ENCODE results near the gene SYCP3.

Gene SYCP3

GRCh38 chr12:101780599-101780998, 41.3 kb upstream of the SYCP3 start:
- DNase-seq (ENCODE audit: low read depth): no peak
- no peak for TF ChIP-seq CTCF (conservative IDR thresholded peaks at IDR 0.05; ENCODE audit: low read length)
- no peak overlapping the region for H3K4me3 ChIP-seq (ENCODE audit: low read length)

GRCh38 chr12:101779626-101780025, 40.4 kb upstream of the SYCP3 start:
- DNase-seq (ENCODE audit: low read depth): no peak
- H3K4me3 ChIP-seq (ENCODE audit: low read length): no peak overlapping the region
- no peak for TF ChIP-seq CTCF (conservative IDR thresholded peaks at IDR 0.05; ENCODE audit: low read length)

GRCh38 chr12:101779200-101779599, 39.9 kb upstream of the SYCP3 start:
- no peak for DNase-seq (ENCODE audit: low read depth)
- no peak for TF ChIP-seq CTCF (conservative IDR thresholded peaks at IDR 0.05; ENCODE audit: low read length)
- H3K4me3 ChIP-seq (ENCODE audit: low read length): no peak overlapping the region

- DNase-seq (ENCODE audit: low read depth): no peak
- no peak overlapping the region for H3K4me3 ChIP-seq (ENCODE audit: low read length)
- TF ChIP-seq CTCF (conservative IDR thresholded peaks at IDR 0.05; ENCODE audit: low read length): no peak
Observed at GRCh38 chr12:101777978-101778377, 38.7 kb upstream of the SYCP3 start.

GRCh38 chr12:101777485-101777884, 38.2 kb upstream of the SYCP3 start:
- no peak overlapping the region for H3K4me3 ChIP-seq (ENCODE audit: low read length)
- no peak for DNase-seq (ENCODE audit: low read depth)
- no peak for TF ChIP-seq CTCF (conservative IDR thresholded peaks at IDR 0.05; ENCODE audit: low read length)

GRCh38 chr12:101775816-101776215, 36.6 kb upstream of the SYCP3 start:
- TF ChIP-seq CTCF (conservative IDR thresholded peaks at IDR 0.05; ENCODE audit: low read length): no peak
- no peak overlapping the region for H3K4me3 ChIP-seq (ENCODE audit: low read length)
- DNase-seq (ENCODE audit: low read depth): no peak

GRCh38 chr12:101773650-101774162, 34.4 kb upstream of the SYCP3 start:
- peak; percentile 96 for TF ChIP-seq CTCF (conservative IDR thresholded peaks at IDR 0.05; ENCODE audit: low read length)
- H3K4me3 ChIP-seq (ENCODE audit: low read length): no peak overlapping the region
- peak; percentile 70 for DNase-seq (ENCODE audit: low read depth)

All from AG10803 (cell line).